Measurements from ENCODE around the gene CEP170.
"Not testable (repeated sequence)": the region's sequence is repeated elsewhere in the genome, so short reads cannot be mapped to it uniquely, and the experiment has no call there.

CEP170 gene

GRCh38 chr1:243150906-243151305 is 104.2 kb downstream of the CEP170 start:
- H3K27me3 ChIP-seq (ENCODE audit: low read depth); in situ Hi-C loops (cut with MboI; ENCODE audit: low sequenced_read_pairs); H3K4me1 ChIP-seq; H3K9me3 ChIP-seq; DNase-seq (ENCODE audit: low spot score in 2 of 2); H3K36me3 ChIP-seq (replicated peaks); H3K4me3 ChIP-seq: not testable (repeated sequence)

DNA sequence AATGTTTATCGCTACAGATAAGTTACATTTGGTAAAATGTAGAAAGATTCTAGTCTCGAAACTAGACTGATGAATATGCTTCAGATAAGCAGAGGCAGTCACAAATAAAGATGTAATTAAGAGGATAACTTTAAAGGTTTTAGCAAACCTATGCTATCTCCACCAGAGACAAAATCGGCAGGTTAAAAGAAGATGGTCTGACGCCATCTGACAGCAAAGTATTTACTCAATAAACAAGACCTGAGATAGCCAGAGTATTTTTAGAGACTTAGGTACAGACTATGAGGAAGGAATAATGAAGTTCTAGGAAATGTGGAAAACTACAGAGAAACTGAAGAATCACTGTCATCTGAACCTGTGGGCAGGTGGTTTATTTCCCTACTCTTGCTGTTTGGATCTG is 106.0 kb downstream of the CEP170 start:
- H3K4me3 ChIP-seq; H3K4me1 ChIP-seq; in situ Hi-C loops (cut with MboI; ENCODE audit: low sequenced_read_pairs); DNase-seq (ENCODE audit: low spot score in 2 of 2); H3K9me3 ChIP-seq; H3K27me3 ChIP-seq (ENCODE audit: low read depth); H3K36me3 ChIP-seq (replicated peaks): not testable (repeated sequence)

GRCh38 chr1:243147351-243147750 is 107.7 kb downstream of the CEP170 start:
- DNase-seq (ENCODE audit: low spot score in 2 of 2); H3K27me3 ChIP-seq (ENCODE audit: low read depth); H3K36me3 ChIP-seq (replicated peaks); H3K4me1 ChIP-seq; in situ Hi-C loops (cut with MboI; ENCODE audit: low sequenced_read_pairs); H3K4me3 ChIP-seq; H3K9me3 ChIP-seq: not testable (repeated sequence)

DNA sequence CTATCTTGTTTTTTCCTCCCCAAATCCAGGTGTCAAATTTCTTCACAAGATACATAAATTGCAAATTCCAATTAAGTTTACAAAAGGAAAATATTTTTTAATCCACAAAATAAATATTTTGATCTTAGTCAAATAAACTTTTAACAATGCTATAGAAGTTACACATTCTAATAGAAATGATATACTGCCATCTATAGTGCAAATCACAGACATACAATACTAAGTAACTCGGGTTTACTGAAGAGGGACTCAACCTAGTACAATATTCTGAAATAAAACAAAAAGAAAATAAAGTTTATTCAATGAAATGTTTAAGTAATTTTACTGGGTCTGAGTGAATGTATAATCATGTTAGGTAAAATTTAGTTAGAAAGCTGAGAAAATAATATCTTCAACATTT is 114.6 kb downstream of the CEP170 start:
- H3K4me1 ChIP-seq; H3K36me3 ChIP-seq (replicated peaks); H3K27me3 ChIP-seq (ENCODE audit: low read depth); H3K9me3 ChIP-seq; DNase-seq (ENCODE audit: low spot score in 2 of 2); H3K4me3 ChIP-seq; in situ Hi-C loops (cut with MboI; ENCODE audit: low sequenced_read_pairs): not testable (repeated sequence)

DNA sequence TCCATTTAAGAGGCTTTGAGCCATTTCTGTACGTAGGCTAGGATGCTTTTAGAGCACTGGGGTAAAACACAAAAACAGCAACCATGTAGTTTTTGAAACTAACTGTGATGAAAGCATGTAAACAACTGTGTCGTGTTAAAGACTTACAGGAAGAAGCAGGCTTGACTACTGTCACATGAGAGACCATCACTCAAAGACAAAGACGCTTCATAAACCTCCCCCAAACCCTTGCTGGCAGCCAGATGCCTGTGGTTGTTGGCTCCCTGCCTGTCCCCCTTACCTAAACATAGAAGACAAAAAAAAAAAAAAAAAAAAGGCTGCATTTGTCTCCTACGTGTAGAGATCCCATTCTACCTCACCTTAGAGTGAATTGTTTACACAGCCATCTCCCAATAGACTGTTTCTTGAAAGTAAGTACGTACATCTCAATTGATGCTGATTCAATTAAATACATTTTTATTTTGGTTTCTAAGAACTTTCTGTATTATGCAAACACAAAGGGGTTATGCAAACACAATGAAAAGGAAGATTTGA is 132.1 kb downstream of the CEP170 start:
- H3K9me3 ChIP-seq; in situ Hi-C loops (cut with MboI; ENCODE audit: low sequenced_read_pairs); H3K27me3 ChIP-seq (ENCODE audit: low read depth); H3K4me3 ChIP-seq; H3K4me1 ChIP-seq; H3K36me3 ChIP-seq (replicated peaks): not testable (repeated sequence)
- peak in 1 of 2 experiments; percentile 45 for DNase-seq (ENCODE audit: low spot score in 2 of 2)

DNA sequence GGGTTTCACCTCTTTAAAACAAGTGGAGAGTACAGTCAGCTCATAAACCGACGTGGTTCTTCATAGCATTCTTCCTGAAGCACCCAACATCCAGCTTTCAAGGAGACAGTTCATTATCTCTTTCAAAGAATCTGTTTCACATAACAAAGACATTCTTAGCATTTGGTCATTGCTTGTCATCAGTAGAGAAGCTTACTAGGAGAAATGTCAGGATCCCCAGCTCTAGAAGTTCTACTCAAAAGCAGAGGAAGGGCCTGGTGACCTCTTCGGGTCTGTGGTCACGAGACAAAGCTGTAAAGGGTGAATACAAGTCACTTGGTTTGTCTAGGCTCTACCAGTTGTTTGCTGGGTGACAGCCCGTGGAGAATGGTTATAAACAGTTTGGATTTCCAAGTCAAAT is 133.1 kb downstream of the CEP170 start:
- H3K9me3 ChIP-seq; H3K4me1 ChIP-seq; H3K27me3 ChIP-seq (ENCODE audit: low read depth); DNase-seq (ENCODE audit: low spot score in 2 of 2); H3K36me3 ChIP-seq (replicated peaks); H3K4me3 ChIP-seq; in situ Hi-C loops (cut with MboI; ENCODE audit: low sequenced_read_pairs): not testable (repeated sequence)

GRCh38 chr1:243118601-243119322 is 136.3 kb downstream of the CEP170 start:
- in situ Hi-C loops (cut with MboI; ENCODE audit: low sequenced_read_pairs); H3K9me3 ChIP-seq; DNase-seq (ENCODE audit: low spot score in 2 of 2); H3K4me1 ChIP-seq; H3K36me3 ChIP-seq (replicated peaks); H3K27me3 ChIP-seq (ENCODE audit: low read depth); H3K4me3 ChIP-seq: not testable (repeated sequence)

GRCh38 chr1:243116187-243116586 is 138.9 kb downstream of the CEP170 start:
- DNase-seq (ENCODE audit: low spot score in 2 of 2); H3K36me3 ChIP-seq (replicated peaks); H3K27me3 ChIP-seq (ENCODE audit: low read depth); H3K9me3 ChIP-seq; H3K4me1 ChIP-seq; in situ Hi-C loops (cut with MboI; ENCODE audit: low sequenced_read_pairs); H3K4me3 ChIP-seq: not testable (repeated sequence)

GRCh38 chr1:243114769-243115168 is 140.3 kb downstream of the CEP170 start:
- in situ Hi-C loops (cut with MboI; ENCODE audit: low sequenced_read_pairs); H3K4me3 ChIP-seq; H3K27me3 ChIP-seq (ENCODE audit: low read depth); H3K9me3 ChIP-seq; H3K4me1 ChIP-seq; DNase-seq (ENCODE audit: low spot score in 2 of 2); H3K36me3 ChIP-seq (replicated peaks): not testable (repeated sequence)

- DNase-seq (ENCODE audit: low spot score in 2 of 2): peak; percentile 58 to 81
Measured at GRCh38 chr1:243114059-243114713, 140.9 kb downstream of the CEP170 start.

DNA sequence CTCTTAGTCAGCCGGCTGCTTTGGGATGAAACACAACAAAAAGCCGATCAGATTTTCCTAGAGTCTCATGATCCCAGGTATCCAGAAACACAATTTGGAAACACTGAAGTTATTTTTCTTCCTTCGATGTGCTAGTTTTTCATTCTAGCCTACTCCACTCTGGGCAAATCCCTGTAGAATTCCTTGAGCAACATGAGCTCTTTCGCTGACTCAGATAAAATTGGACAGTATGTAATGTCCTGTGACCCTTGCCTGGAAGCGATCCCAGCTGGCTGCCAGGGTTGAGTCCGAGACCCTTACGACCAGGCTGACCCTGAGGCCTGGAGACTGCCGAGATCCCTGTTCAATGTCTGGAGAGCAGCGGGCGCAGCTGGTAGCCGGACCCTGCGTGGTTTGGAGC is 147.9 kb downstream of the CEP170 start:
- H3K4me3 ChIP-seq; H3K4me1 ChIP-seq; H3K9me3 ChIP-seq; H3K36me3 ChIP-seq (replicated peaks); in situ Hi-C loops (cut with MboI; ENCODE audit: low sequenced_read_pairs); DNase-seq (ENCODE audit: low spot score in 2 of 2); H3K27me3 ChIP-seq (ENCODE audit: low read depth): not testable (repeated sequence)

More at GRCh38 chr1:243114059-243114713, 140.9 kb downstream of the CEP170 start:
- in situ Hi-C loops (cut with MboI; ENCODE audit: low sequenced_read_pairs); H3K27me3 ChIP-seq (ENCODE audit: low read depth); H3K9me3 ChIP-seq; H3K36me3 ChIP-seq (replicated peaks); H3K4me3 ChIP-seq; H3K4me1 ChIP-seq: not testable (repeated sequence)

GRCh38 chr1:243105652-243106332 is 149.3 kb downstream of the CEP170 start:
- H3K4me3 ChIP-seq; H3K27me3 ChIP-seq (ENCODE audit: low read depth); H3K36me3 ChIP-seq (replicated peaks); H3K4me1 ChIP-seq; H3K9me3 ChIP-seq; DNase-seq (ENCODE audit: low spot score in 2 of 2); in situ Hi-C loops (cut with MboI; ENCODE audit: low sequenced_read_pairs): not testable (repeated sequence)

DNA sequence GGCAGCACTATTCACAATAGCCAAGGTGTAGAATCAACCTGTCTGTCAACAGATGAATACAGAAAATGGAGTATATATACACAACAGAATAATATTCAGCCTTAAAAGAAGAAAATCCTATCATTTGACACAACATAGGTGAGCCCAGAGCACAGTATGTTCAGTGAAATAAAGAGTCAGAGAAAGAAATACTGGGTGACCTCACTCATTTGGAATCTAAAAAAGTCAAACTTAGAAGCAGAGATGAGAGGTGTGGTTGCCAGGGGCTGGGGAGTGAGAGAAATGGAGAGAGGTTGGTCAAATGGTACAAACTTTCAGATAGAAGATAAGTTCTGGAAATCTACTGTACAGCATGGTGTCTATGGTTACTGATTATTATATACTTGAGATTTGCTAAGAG is 150.0 kb downstream of the CEP170 start:
- in situ Hi-C loops (cut with MboI; ENCODE audit: low sequenced_read_pairs); H3K27me3 ChIP-seq (ENCODE audit: low read depth); H3K9me3 ChIP-seq; H3K4me1 ChIP-seq; DNase-seq (ENCODE audit: low spot score in 2 of 2); H3K36me3 ChIP-seq (replicated peaks); H3K4me3 ChIP-seq: not testable (repeated sequence)

DNA sequence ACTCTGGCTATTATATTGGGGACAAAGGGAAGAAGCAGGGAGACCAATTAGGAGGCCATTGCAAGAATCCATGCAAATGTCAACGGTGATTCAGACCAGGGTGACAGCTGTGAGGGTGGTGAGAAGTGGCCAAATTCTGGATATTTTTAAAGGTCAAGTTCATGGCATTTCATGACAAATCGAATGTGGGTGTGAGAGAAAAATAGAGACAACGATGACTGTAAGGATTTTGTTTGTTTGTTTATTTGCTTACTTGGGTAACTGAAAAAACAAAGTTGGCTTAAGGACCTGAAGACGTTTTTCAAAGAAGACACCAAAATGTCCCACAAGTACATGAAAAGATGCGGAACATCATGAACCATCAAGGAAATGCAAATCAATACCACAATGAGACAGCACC is 150.6 kb downstream of the CEP170 start:
- H3K36me3 ChIP-seq (replicated peaks); DNase-seq (ENCODE audit: low spot score in 2 of 2); in situ Hi-C loops (cut with MboI; ENCODE audit: low sequenced_read_pairs); H3K27me3 ChIP-seq (ENCODE audit: low read depth); H3K4me3 ChIP-seq; H3K4me1 ChIP-seq; H3K9me3 ChIP-seq: not testable (repeated sequence)
